DMS79 treated with DMSO at 0.1 percent for 48 hours (cell line): ENCODE results near the gene TRMT61A.
"Not testable (repeated sequence)": the region's sequence is repeated elsewhere in the genome, so short reads cannot be mapped to it uniquely, and the experiment has no call there.

Experiments used
- DNase-seq: peaks from one replicate; lab custom pipeline; 2025; lab: John Stamatoyannopoulos, UW

Gene TRMT61A

DNA sequence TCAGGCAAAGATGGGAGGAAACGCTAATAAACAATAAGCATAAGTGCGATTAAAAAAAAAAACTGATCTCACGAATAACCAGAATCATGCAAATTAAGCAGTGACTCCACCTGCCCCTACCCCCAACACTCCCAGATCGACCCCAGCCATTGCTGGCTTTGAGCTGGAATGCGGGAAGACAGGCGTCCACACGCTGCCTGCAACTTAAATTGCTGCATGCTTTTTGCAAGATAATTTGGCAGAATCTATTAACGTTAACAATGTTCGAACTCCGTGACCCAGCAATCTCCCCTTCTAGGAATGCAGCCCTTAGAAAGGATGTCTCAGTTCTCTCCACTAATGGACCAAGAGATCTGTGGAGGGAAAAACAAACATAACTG lies 5.4 kb upstream of the TRMT61A start:
- no peak for DNase-seq

DNA sequence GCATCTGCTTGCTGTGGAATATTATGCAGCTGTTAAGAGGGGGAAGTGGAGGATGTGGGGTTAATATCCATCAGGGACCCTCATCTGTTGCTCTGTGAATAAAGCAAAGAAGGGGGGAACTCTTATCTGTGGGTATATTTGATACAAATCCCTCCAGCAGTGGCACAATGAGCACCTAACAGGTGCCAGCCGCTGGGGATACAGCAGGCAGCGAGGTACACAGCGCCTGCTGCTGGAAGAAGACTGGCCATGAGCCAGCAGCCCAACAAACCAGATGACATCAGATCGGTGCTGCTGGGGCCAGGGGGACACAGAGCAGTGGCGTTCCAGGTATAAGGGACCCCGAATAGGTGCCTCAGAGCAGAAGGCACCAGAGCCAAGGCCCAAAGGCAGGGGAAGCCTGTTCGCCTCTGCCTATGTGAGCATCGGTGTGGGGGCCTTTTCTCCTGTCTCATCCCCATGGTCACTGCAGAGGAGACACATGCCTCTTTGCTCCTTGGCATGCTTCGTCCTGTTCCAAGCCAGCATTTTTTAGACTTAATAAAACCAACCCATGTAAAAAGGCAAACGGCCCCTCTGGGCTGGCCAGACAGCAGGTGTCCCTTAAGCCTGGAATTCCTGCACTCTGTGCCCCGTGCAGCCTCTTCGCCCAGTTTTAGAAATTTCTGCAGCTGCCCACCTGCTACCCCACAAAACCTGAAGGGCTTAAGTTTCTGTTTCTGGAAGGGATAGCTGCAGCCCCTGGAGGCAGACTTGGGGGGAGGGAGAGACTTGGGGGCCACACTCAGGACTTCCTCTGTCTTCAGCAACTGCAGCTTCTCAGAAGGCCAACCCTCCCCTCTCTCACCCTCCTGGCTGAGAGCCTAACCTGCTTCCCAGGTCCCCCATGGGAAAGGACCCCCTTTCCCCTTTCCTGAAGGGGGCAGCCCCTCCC lies 4.7 kb upstream of the TRMT61A start:
- no peak for DNase-seq

DNA sequence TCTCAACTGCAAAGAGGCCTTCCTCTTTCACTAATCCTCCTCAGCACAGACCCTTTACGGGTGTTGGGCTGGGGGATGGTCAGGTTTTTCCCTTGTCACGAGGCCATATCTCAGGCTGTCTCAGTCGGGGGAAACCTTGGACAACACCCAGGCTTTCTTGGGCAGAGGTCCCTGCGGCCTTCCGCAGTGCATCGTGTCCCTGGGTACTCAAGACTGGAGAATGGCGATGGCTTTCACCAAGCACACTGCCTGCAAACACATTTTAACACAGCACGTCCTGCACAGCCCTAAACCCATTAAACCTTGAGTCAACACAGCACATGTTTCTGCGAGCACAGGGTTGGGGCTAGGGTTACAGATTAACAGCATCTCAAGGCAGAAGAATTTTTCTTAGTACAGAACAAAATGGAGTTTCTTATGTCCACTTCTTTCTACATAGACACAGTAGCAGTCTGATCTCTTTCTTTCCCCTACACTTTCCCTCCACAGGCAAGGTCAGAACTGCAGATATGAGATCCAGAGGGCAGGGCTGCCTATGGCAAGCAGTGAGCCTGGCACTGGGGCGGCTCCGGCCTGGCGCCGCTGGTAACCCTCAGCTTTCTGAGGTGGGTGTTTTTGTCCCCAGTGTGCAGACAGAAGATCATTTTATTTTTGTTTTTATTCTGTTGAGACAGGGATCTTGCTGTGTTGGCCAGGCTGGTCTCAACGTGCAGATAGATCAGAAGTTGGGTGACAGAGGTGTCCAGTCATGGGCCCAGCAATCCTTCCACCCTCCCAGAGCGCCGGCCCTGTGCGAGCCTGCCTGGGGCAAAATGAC lies 3.4 kb upstream of the TRMT61A start:
- DNase-seq = not testable (repeated sequence)

DNA sequence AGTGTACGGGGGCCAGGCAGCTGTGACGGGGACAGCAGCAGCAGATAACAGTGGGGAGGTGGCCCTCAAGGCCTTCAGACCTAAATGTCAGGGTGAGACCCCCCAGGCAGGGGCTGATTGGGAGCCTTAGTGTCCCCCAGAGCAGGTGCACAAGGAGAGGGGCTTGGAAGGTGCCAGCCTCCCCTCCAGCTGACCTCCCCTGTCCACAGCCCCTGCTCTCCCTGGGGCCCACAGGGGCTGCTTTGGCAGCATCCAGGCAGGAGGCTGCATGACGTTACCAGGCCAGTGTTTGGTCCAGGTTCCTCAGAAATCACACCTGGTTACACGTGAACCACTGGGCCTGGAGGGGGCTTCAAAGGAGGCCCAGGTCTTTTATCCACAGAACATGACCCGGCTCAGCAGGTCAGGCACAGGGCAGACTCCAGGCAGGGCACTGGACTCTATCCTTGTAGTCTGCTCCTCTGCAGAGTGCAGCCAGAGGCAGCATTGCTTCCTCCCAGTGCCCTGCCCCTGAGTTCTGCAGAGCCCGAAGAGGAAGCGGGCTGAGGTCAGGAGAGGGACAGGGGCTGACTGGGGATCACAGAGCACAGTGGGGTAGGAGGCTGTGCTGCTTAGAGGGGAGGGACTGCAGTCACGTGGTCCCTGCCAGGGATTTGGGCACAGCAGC lies 2.6 kb upstream of the TRMT61A start:
- no peak for DNase-seq

DNA sequence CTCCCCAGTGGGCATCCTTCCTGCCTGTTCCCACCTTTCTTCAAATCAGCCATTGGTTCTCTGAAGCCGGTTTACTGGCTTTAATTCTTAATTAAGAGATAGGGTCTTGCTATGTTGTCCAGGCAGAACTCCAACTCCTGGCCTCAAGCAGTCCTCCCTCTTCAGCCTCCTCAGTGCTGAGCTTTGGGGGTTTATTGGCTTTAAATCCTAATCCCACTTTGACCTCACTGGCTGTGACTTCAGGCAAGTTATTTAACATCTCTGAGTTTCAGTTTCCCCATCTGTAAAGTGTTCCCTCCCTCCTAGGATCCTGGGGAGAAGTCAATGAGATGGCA lies 2.1 kb upstream of the TRMT61A start:
- no peak for DNase-seq

DNA sequence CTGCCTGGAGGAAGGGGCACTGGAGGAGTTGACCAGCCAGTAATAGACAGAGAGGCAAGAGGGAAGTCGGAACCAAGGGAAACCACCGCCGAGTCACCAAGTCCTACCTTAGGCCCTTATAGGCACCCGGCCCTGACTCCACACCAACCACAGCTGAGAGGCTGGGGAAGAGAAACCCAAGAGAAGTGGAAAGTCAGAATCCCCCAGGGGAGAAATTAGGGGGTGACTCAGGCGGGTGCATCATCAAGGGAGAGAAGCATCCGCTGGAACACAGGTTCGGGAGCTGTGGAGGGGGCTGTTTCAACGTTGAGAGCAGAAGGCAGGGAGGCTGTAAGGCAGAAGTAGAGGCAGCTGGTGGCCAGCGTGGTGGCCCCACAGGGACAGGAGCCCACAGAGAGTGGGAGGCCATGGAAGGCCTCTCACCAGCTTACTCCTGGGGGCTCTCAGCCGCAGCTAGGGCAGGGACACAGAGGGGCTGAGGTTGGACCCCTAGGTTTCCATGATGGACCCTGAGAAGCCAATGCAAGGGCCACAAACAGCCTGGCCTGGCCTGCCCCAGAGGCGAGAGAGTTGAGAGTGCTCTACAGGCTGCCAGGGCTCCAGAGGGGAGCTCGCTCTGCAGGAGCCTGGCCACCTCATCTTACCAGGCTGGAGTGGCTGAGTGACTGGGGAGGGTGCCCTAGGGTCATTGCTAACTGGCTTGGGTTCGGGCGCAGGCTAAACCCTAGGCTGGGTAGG lies 1.4 kb upstream of the TRMT61A start:
- no peak for DNase-seq

DNA sequence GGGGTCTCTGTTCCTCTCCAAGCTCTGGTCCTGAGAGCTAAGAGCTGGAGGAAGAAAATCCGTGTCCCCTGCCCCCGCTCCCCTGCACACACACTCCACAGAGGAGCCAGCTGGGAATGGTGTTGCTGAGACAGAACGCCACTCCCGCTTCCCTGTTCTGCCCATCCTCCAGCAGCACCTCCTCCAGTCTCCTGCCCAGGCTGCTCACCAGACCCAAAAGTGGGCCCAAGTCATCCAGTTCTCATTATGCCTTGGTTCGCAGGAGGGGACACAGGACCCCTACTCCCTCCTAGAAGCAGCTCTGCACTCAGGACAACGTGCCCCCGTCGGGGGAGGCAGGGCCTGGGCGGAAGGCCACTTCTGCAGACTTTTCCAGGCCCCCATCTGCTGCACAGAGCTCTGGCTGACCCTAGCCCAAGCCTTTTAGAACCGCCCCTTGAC lies 830 bp upstream of the TRMT61A start:
- no peak for DNase-seq

DNA sequence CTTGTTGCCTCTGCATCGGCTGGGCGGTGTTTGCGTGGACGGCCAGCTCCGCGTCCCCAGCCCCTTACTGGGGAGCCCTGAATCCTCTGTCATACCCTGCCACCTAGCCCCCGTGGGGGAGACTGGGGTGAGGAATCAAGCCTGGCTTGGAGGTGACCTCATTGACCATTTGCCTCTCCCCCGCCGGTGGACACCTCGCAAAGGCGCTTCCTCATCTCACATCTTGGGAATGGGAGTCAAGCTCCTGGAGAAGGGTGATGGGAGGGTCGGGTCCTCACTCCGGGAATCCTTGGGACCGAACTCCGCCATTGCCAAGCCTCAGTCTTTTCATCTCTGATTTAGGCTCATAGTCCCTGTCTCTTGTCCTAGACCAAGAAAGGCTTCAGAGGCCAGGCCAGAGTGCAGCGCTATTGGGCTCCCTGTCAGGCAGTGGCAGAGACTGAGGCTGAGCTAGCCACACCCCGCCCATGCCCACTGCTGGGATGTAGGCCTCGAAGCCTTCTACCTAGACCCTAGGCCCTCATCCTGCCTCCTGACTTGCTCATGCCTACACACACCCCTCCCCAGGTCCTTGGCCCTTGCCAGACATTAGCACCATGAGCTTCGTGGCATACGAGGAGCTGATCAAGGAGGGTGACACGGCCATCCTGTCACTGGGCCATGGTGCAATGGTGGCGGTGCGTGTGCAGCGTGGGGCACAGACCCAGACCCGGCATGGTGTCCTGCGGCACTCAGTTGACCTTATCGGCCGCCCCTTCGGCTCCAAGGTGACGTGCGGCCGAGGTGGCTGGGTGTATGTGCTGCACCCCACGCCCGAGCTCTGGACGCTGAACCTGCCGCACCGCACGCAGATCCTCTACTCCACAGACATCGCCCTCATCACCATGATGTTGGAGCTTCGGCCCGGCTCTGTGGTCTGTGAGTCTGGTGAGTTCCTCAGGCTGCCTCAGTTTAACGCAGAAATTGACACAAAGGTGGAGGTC lies 678 bp downstream of the TRMT61A start:
- DNase-seq = no peak

DNA sequence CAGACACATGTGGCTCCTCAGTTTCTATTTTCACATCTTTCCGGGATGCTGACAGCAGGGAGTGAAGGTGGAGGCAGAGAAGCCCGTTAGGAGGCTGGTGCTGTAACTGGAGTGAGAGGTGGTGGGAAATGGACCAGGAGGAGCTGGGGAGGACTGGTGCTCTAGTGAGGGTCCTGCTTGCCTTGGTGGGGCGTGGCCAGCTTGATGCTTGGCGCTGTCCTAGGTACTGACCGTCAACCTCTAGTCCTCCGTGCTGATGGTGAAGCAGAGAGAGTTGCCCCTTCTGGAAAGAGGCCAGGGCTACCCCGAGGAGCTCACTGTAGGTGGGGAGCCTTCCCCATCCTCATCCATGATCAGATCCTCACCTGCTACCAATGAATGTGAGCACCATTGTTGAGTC lies 1.4 kb downstream of the TRMT61A start:
- DNase-seq = no peak

DNA sequence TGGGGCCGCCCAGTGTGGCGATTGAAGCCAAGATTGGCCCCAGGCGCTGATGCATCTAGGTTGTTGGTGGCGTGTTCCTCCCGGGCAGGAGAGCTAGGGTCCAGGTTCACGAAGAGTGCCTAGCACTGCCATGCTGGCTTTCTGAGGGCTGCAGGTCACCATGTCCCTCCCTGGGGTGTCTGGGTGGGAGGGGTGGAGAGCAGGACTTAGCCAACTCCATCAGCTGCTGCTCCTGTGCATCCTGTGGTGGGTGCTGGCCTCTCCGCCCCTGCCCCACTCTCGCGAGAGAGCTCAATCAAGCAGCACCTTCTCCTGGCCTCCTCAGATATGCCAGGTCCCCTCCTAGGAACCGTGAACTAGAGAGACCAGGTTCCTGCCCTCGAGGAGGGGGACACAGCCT lies 1.8 kb downstream of the TRMT61A start:
- DNase-seq = no peak

DNA sequence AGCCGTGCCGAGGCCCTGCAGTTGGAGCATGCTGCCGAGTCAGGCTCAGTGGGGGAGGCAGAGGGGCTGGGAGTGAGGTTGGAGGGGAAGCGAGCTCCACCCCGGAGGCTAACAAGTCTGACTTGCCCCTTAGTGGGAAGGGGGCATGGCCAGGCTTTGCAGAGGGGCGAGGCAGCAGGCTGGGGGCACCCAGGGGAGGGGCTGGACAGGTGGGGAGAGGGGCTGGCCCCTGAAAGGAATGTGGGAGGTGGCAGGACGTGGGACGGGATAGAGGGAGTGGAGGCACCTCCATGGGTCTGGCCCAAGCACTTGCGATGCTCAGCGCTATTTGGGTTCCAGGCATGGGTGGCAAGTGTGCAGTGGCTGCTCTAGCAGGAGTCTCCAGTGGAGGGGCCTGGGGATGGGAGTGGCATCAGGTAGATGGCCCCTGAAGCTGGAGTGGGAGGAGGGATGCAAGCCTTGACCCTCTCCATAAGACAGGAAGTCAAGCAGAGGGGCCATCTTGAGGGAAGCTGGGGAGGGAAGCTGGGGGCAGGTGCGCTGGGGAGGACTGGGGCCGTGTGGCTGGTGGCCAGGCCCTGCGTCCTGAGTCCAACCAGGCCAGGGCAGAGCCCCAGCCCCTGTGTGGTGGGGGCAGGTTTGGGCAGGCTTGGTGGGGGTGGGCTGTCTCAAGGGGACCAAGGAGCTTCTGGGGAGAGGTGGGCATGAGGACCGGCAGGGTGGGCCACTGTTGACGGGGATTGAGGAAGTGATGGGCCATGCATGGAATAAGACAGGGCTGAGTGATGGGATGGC lies 2.6 kb downstream of the TRMT61A start:
- DNase-seq = no peak

DNA sequence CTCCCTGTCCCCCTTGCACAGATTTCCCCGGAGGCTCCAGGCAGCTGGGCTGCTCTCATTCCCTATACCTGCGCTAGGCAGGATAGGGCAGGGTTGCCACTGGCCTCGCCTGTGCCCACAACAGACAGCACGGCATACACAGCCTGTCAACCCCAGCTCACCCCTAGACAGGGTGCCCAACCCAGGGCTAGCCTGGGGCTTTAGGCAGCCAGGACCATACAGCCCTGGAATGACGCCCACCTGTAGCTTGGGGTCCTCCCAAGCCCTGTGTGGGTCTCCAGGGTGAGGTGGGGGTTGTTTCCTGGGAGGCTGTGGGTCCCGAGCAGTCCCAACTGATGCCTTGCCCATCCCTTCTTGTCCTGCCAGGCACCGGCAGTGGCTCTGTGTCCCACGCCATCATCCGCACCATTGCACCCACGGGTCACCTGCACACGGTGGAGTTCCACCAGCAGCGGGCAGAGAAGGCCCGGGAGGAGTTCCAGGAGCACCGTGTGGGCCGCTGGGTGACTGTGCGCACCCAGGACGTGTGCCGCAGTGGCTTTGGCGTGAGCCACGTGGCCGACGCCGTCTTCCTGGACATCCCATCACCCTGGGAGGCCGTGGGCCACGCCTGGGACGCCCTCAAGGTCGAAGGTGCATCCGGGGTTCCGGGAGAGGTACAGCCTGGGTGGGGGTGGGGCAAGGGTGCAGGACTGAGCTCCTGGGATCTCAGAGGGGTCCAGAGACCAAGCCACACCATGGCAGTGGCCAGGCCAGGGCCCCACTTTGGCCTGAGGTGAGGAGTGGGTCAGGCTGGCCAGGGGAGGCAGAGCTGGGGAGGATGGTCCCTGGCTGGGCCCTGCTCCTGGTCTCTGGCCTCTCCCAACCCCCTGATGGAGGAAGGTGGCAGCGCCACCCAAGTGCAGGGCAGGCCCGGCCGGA lies 3.5 kb downstream of the TRMT61A start:
- no peak for DNase-seq

DNA sequence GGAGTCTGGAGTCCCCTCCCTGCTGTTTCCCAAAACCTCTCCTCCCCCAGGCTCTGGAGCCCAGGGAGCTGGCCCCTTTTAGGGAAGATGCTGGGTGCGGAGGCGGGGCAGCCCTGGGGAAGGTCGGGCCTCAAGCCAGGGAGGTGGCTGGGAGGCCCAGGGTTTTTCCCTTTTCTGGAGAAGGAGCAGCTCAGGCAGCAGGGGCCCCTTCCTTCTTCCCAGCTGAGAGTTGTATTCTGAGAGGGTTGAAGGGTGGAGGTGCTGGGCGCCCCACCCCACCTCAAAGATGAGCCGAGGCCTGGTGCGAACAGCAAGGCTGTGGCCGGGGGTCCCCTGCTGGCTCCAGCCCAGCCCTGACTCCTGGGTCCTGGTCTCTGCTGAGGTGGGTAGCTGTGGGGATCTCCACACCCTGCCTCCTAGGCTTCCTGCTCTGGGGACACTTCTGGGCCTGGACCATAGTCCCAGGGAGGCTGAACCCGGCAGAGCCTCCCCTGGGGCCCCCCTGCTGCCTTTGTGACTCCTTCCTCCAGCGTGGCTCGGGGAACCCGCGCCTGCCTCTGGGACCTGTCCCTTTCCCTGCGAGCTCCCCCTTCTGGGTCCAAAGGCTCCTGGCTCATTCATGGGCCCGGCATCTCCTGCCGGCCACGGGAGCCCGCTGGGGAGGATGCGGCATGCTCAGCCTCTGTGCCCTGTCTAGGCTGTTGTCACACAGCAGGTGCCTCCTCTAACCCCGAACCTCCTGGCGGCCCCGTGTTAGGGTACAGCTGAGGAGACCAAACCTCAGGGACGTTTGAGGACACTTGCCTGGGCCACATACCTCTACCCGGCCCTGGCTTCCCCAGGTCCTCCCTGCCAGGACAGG lies 4.4 kb downstream of the TRMT61A start:
- DNase-seq = no peak

DNA sequence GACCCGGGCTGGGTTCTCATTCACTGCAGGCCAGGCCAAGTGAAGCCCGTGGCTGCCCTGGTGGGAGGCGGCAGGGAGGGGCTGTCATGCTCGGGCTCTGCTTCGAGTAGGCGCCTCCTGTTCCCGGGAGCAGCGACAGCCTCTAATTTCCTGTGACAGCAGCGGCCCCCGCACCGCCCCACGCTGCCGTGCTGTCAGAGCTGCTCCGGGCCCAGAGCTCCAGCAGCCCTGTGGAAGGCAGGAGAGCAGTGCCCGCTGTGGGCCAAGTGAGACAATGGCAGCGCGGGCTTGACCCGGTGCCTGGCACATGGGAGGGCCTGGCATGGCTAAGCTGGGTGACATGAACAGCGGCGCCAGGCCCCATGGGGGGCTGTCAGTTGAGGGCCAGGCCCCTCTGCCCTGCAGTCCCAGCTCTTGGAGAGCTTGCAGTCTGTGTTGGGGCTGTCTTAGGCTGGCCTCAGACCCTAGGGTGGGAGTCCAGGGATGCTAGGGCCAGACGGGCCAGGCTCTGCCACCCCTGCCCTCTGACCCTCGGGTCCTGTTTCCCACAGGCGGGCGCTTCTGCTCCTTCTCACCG lies 5.1 kb downstream of the TRMT61A start:
- no peak for DNase-seq

DNA sequence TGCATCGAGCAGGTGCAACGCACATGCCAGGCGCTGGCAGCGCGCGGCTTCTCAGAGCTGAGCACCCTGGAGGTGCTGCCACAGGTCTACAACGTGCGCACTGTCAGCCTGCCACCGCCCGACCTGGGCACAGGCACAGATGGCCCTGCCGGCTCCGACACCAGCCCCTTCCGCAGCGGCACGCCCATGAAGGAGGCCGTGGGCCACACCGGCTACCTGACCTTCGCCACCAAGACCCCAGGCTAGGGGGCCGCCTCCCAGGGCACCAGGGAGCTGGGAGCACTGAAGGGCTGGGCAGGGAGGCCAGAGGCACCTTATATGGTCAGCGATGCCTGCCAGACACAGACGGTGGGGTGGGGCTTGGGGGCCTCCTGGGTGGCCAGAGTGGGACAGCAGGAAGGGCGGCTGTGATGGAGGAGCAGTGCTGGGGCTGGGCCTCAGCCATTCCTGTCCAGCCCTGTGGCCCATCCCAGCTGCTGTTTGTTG lies 5.6 kb downstream of the TRMT61A start:
- DNase-seq = no peak

DNA sequence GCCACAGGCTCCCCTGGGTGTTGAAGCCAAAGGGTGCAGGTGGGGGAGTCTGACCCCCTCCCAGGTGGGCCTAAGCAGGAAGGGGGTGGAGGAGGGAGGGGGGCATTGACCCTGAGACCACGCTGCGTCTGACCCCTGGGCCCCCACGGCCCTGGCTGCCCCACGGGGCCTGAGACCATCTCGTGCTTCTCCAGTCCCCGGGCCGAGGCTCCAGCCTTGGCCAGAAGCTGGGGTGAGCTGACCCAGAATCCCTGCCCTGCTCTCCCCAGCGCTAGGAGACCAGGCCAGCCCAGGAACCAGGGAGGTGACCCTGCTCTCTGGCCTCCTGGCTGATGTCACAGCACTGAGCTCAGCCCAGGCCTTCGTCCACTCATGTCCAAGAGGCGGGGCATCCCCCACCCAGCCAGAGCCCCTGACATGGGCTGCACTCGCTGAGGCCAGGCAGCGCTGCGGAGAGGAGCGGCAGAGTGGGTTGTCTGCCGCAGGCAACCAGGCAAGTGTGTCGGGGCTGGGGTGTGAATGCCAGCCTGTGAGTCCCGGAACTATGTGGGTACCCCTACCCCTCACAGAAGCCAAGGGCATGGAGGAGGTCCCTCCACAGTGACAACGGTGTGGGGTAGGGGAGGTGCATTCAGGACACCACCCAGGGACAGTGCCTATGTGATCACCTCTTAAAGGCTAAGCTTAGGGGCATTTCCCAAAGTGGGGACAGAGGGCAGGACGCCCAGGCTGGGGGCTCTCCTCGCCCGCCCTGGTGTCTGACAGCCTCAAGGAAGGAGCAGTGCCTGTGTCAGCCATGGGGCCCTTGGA lies 6.3 kb downstream of the TRMT61A start:
- no peak for DNase-seq
